ENCODE measurements around the gene SDCCAG8. TPM values are rescaled to one million over a fixed set of nuclear protein-coding genes. Genes with fewer than 3 reads are reported as not detected.

SDCCAG8 gene
- total RNA-seq, 1 donor from 2014 or later, result 18.3 TPM

GRCh38 chr1:243396876-243397275 lies 141.0 kb downstream of the SDCCAG8 start:
- intact Hi-C loops (cut with DNase I), result no loop called here
- ATAC-seq (no peak), DNase-seq (ENCODE audit: missing footprints) (no peak)

GRCh38 chr1:243397613-243398321 lies 141.9 kb downstream of the SDCCAG8 start:
- ATAC-seq (no peak), DNase-seq (ENCODE audit: missing footprints) (no peak)
- intact Hi-C loops (cut with DNase I), result no loop called here

GRCh38 chr1:243399561-243400155 lies 143.8 kb downstream of the SDCCAG8 start:
- intact Hi-C loops (cut with DNase I), result no loop called here
- DNase-seq (ENCODE audit: missing footprints) (no peak), ATAC-seq (no peak)

GRCh38 chr1:243402868-243403267 lies 147.0 kb downstream of the SDCCAG8 start:
- DNase-seq (ENCODE audit: missing footprints), result no peak
- intact Hi-C loops (cut with DNase I), result no loop called here
- ATAC-seq, result no peak

GRCh38 chr1:243406424-243406823 lies 150.6 kb downstream of the SDCCAG8 start:
- no peak for DNase-seq (ENCODE audit: missing footprints)
- no peak for ATAC-seq
- intact Hi-C loops (cut with DNase I), result no loop called here

GRCh38 chr1:243407284-243408018 lies 151.6 kb downstream of the SDCCAG8 start:
- ATAC-seq (no peak), DNase-seq (ENCODE audit: missing footprints) (no peak)
- intact Hi-C loops (cut with DNase I), result no loop called here

GRCh38 chr1:243408479-243408878 lies 152.6 kb downstream of the SDCCAG8 start:
- ATAC-seq (no peak), DNase-seq (ENCODE audit: missing footprints) (no peak)
- intact Hi-C loops (cut with DNase I), result no loop called here

GRCh38 chr1:243409284-243409683 lies 153.4 kb downstream of the SDCCAG8 start:
- ATAC-seq (no peak), DNase-seq (ENCODE audit: missing footprints) (no peak)
- intact Hi-C loops (cut with DNase I), result no loop called here

- intact Hi-C loops (cut with DNase I), result no loop called here
- ATAC-seq (no peak), DNase-seq (ENCODE audit: missing footprints) (no peak)
These were observed 155.6 kb downstream of the SDCCAG8 start for GRCh38 chr1:243411472-243411871.

GRCh38 chr1:243413431-243414151 lies 157.8 kb downstream of the SDCCAG8 start:
- DNase-seq (ENCODE audit: missing footprints), result no peak
- ATAC-seq, result no peak
- intact Hi-C loops (cut with DNase I), result no loop called here

GRCh38 chr1:243414152-243414494 lies 158.3 kb downstream of the SDCCAG8 start:
- ATAC-seq, result no peak
- intact Hi-C loops (cut with DNase I), result no loop called here
- no peak for DNase-seq (ENCODE audit: missing footprints)

- no peak for ATAC-seq
- no peak for DNase-seq (ENCODE audit: missing footprints)
These were observed 160.0 kb downstream of the SDCCAG8 start for GRCh38 chr1:243415663-243416408.

GRCh38 chr1:243416495-243416894 lies 160.7 kb downstream of the SDCCAG8 start:
- DNase-seq (ENCODE audit: missing footprints), result no peak
- intact Hi-C loops (cut with DNase I), result no loop called here

More at GRCh38 chr1:243415663-243416408, 160.0 kb downstream of the SDCCAG8 start:
- intact Hi-C loops (cut with DNase I), result no loop called here

GRCh38 chr1:243420016-243420945 lies 164.4 kb downstream of the SDCCAG8 start:
- ATAC-seq (no peak), DNase-seq (ENCODE audit: missing footprints) (no peak)
- intact Hi-C loops (cut with DNase I), result no loop called here

More at GRCh38 chr1:243416495-243416894, 160.7 kb downstream of the SDCCAG8 start:
- no peak for ATAC-seq

- intact Hi-C loops (cut with DNase I), result no loop called here
- DNase-seq (ENCODE audit: missing footprints), result no peak
- ATAC-seq, result no peak
These were observed 165.3 kb downstream of the SDCCAG8 start for GRCh38 chr1:243420946-243421685.

- intact Hi-C loops (cut with DNase I), result no loop called here
These were observed 165.9 kb downstream of the SDCCAG8 start for GRCh38 chr1:243421784-243422183.

GRCh38 chr1:243422362-243422761 lies 166.5 kb downstream of the SDCCAG8 start:
- ATAC-seq, result no peak
- DNase-seq (ENCODE audit: missing footprints), result no peak
- intact Hi-C loops (cut with DNase I), result no loop called here

More at GRCh38 chr1:243421784-243422183, 165.9 kb downstream of the SDCCAG8 start:
- no peak for DNase-seq (ENCODE audit: missing footprints)
- peak; percentile 76 for ATAC-seq

Measured in Right ventricle myocardium inferior (tissue), 1 donor.